ENCODE results near the gene POLR1F. TPM values are rescaled to one million over a fixed set of nuclear protein-coding genes. Genes with fewer than 3 reads are reported as not detected.

Gene POLR1F
- total RNA-seq, 1 donor from 2014 or later, result 9.1 TPM

DNA sequence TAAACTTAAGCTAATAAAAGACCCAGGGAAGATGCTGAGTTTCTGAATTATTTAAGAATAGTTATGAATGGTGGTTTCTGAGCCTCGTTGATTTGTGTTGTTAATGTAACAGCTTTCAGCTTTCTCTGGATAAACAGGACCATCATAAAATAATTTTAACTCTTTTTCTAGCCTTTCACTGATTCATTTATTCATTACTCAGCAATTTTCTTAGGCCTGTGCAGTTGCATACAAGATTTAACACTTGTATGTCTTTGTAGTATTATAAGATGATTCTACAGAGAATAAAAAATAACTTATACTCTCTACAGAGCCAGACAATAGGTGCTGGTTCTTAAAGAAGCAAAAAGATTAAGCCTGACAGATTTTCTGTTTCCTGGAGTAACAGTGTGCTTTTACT is 35.2 kb upstream of the POLR1F start:
- Histone ChIP-seq H3K9me3 (no peaks in the 10 kb centered on the region), H3K27me3 (no peaks in the 10 kb centered on the region), H3K36me3 (no peaks in the 10 kb centered on the region), H3K27ac (no peak overlapping the region), H3K4me1 (no peaks in the 10 kb centered on the region), H3K4me3 (no peak overlapping the region)
- no peak for DNase-seq (ENCODE audit: extremely low spot score in 2 of 2)
- intact Hi-C loops (cut with DNase I), result no loop called here
- no peak for TF ChIP-seq POLR2A (IDR thresholded peaks at IDR 0.05)
- TF ChIP-seq, protein P1, sequence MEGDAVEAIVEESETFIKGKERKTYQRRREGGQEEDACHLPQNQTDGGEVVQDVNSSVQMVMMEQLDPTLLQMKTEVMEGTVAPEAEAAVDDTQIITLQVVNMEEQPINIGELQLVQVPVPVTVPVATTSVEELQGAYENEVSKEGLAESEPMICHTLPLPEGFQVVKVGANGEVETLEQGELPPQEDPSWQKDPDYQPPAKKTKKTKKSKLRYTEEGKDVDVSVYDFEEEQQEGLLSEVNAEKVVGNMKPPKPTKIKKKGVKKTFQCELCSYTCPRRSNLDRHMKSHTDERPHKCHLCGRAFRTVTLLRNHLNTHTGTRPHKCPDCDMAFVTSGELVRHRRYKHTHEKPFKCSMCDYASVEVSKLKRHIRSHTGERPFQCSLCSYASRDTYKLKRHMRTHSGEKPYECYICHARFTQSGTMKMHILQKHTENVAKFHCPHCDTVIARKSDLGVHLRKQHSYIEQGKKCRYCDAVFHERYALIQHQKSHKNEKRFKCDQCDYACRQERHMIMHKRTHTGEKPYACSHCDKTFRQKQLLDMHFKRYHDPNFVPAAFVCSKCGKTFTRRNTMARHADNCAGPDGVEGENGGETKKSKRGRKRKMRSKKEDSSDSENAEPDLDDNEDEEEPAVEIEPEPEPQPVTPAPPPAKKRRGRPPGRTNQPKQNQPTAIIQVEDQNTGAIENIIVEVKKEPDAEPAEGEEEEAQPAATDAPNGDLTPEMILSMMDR (IDR thresholded peaks at IDR 0.05), result no peak

DNA sequence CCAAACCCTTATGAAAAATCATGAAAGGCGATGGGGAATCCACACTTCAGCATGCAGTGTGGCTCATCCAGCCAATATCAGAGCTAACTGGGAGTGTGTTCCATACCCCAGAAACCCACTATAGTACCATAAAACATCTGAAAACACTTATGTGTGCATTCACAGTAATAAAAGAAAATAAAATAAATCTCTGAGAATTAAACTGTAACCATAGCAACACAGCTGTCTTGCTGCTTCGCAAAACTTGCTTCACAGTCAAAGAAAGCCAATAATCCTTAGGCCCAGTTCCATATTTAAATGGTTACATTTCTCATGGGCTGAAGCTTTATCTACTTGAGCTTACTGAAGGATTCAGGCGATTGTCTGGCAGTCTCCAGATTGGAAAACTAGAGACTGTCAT is 19.9 kb upstream of the POLR1F start:
- Histone ChIP-seq H3K36me3 (no peaks in the 10 kb centered on the region), H3K4me3 (no peak overlapping the region), H3K27ac (no peak overlapping the region), H3K4me1 (no peaks in the 10 kb centered on the region), H3K27me3 (no peaks in the 10 kb centered on the region), H3K9me3 (no peaks in the 10 kb centered on the region)
- no peak for DNase-seq (ENCODE audit: extremely low spot score in 2 of 2)
- TF ChIP-seq POLR2A (IDR thresholded peaks at IDR 0.05), result no peak
- no peak for TF ChIP-seq POLR2AphosphoS5 (IDR thresholded peaks at IDR 0.05; ENCODE audit: insufficient read depth in 1 of 2, low read depth in 1 of 2)
- TF ChIP-seq, protein P1 (IDR thresholded peaks at IDR 0.05), result no peak
- intact Hi-C loops (cut with DNase I), result no loop called here

DNA sequence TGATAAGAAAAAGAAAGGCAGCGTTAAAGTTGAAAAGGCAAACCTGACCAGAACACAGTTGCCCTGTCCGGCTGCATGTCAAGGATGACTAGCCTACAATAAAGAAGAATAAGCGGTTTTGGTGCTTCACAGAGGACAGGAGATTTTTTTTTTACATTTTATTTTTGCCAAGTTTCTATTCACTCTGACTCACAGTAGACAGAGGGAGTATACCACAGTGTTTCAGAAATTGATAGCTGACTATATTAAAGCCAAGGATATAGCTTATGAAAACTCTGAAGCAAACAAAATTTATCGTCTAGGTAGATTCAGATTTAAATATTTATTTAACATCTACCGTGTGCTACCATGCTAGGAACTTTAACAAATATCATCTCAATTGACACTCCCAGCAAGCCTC is 16.9 kb upstream of the POLR1F start:
- Histone ChIP-seq H3K36me3 (no peaks in the 10 kb centered on the region), H3K4me3 (no peak overlapping the region), H3K9me3 (no peaks in the 10 kb centered on the region), H3K4me1 (no peaks in the 10 kb centered on the region), H3K27ac (no peak overlapping the region), H3K27me3 (no peaks in the 10 kb centered on the region)
- DNase-seq (ENCODE audit: extremely low spot score in 2 of 2), result no peak
- TF ChIP-seq, protein P1 (IDR thresholded peaks at IDR 0.05), result no peak
- TF ChIP-seq POLR2AphosphoS5 (IDR thresholded peaks at IDR 0.05; ENCODE audit: insufficient read depth in 1 of 2, low read depth in 1 of 2), result no peak
- TF ChIP-seq POLR2A (IDR thresholded peaks at IDR 0.05), result no peak
- intact Hi-C loops (cut with DNase I), result no loop called here

DNA sequence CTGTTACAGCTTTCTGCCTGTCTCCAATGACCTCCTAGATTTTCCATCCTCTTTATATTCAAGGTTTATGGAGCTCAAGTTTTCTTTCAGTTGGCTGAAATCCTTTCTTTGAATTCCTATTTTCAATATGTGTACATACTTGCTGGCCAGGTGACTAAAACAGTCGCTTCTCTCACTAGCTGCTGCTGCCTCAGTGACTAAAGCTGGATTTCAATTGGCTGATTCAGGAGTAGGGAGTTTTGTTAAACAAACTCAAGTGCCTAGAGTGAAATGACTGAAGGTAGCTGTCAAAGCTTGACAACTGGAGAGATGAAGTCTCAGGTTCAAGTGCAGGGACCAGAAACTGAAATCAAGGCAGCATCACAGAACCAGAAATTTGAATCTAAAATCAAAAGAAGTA is 6.7 kb upstream of the POLR1F start:
- intact Hi-C loops (cut with DNase I), result loop anchor here (10.0 kb wide), 1 partner anchor 879 kb away; no protein-coding TSS in a partner anchor
- Histone ChIP-seq H3K27ac (no peak overlapping the region), H3K4me1 (no peaks in the 10 kb centered on the region), H3K9me3 (no peaks in the 10 kb centered on the region), H3K4me3 (no peak overlapping the region), H3K27me3 (no peaks in the 10 kb centered on the region), H3K36me3 (no peaks in the 10 kb centered on the region)
- TF ChIP-seq POLR2A (IDR thresholded peaks at IDR 0.05), result no peak
- TF ChIP-seq, protein P1 (IDR thresholded peaks at IDR 0.05), result no peak
- no peak for TF ChIP-seq POLR2AphosphoS5 (IDR thresholded peaks at IDR 0.05; ENCODE audit: insufficient read depth in 1 of 2, low read depth in 1 of 2)
- DNase-seq (ENCODE audit: extremely low spot score in 2 of 2), result no peak

DNA sequence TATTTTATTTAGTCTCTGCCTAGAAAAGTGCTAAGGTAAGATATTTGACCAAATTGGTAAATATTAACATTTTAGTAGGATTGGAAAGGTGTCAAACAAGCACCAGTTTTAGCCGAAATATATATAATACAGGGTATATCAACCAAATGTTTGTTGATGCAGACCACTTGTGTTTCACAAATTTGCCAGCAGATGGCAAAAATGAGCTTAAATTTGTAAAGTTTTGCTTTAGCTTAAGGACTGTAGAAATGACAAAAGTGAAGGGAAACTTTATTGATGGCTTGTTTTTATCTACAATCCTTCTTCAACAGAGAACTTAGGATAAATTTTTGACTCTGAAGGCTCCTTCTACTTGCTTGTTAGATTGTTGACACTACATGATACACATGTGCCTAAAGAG is 4.8 kb upstream of the POLR1F start:
- Histone ChIP-seq H3K27ac (no peak overlapping the region), H3K4me3 (no peak overlapping the region), H3K4me1 (peaks cover 7% of the 10 kb centered on the region), H3K9me3 (no peaks in the 10 kb centered on the region), H3K27me3 (no peaks in the 10 kb centered on the region), H3K36me3 (no peaks in the 10 kb centered on the region)
- no peak for DNase-seq (ENCODE audit: extremely low spot score in 2 of 2)
- intact Hi-C loops (cut with DNase I), result loop anchor here (10.0 kb wide), 1 partner anchor 881 kb away; no protein-coding TSS in a partner anchor
- no peak for TF ChIP-seq POLR2AphosphoS5 (IDR thresholded peaks at IDR 0.05; ENCODE audit: insufficient read depth in 1 of 2, low read depth in 1 of 2)
- TF ChIP-seq, protein P1 (IDR thresholded peaks at IDR 0.05), result peak in 1 of 3 experiments; percentile 64
- no peak for TF ChIP-seq POLR2A (IDR thresholded peaks at IDR 0.05)
